T-helper 2 cell treated with Interferon-gamma antibody and Interleukin-4, amounts not matched to agents 5 μg/mL and 100 μg/mL, for 36 hours (primary cell): ENCODE measurements around the gene KPNA3.

Source experiments
- DNase-seq: peaks from one replicate; pipeline ENCODE4 v3.0.0; 2021; ENCODE audit warnings: low spot score
- H3K27ac Mint-ChIP-seq: one replicate; pipeline ENCODE4 v1.8.0; 2021; ENCODE audit warnings: mild to moderate bottlenecking, mixed read lengths
- H3K27me3 Mint-ChIP-seq: one replicate; pipeline ENCODE4 v1.8.0; 2021; ENCODE audit warnings: low read depth, mixed read lengths
- H3K36me3 Mint-ChIP-seq: one replicate; pipeline ENCODE4 v1.8.0; 2021; ENCODE audit warnings: low read depth, mixed read lengths
- H3K4me1 Mint-ChIP-seq: one replicate; pipeline ENCODE4 v1.8.0; 2021; ENCODE audit warnings: low read depth, mixed read lengths
- H3K4me3 Mint-ChIP-seq: one replicate; pipeline ENCODE4 v1.8.0; 2022; ENCODE audit warnings: mild to moderate bottlenecking, moderate library complexity, mixed read lengths
- H3K9me3 Mint-ChIP-seq: one replicate; pipeline ENCODE4 v1.8.0; 2021; ENCODE audit warnings: mixed read lengths

The KPNA3 gene

GRCh38 chr13:49664606-49665005 lies 127.9 kb downstream of the KPNA3 start:
- H3K27me3 Mint-ChIP-seq = no peaks in the 10 kb centered on the region
- DNase-seq = no peak
- no peak overlapping the region for H3K4me3 Mint-ChIP-seq
- H3K27ac Mint-ChIP-seq = no peak overlapping the region
- H3K36me3 Mint-ChIP-seq = peaks cover 31% of the 10 kb centered on the region
- no peaks in the 10 kb centered on the region for H3K4me1 Mint-ChIP-seq
- H3K9me3 Mint-ChIP-seq = no peaks in the 10 kb centered on the region

- no peak for DNase-seq
- Mint-ChIP-seq H3K36me3 (peaks cover 6% of the 10 kb centered on the region), H3K27me3 (no peaks in the 10 kb centered on the region), H3K27ac (no peak overlapping the region), H3K4me1 (no peaks in the 10 kb centered on the region), H3K4me3 (no peak overlapping the region), H3K9me3 (no peaks in the 10 kb centered on the region)
These were observed 135.2 kb downstream of the KPNA3 start for GRCh38 chr13:49657241-49657641.

GRCh38 chr13:49655906-49656305 lies 136.6 kb downstream of the KPNA3 start:
- Mint-ChIP-seq H3K27ac (no peak overlapping the region), H3K27me3 (no peaks in the 10 kb centered on the region), H3K4me3 (no peak overlapping the region), H3K4me1 (no peaks in the 10 kb centered on the region), H3K36me3 (peaks cover 6% of the 10 kb centered on the region), H3K9me3 (no peaks in the 10 kb centered on the region)
- DNase-seq = no peak

GRCh38 chr13:49654011-49654410 lies 138.5 kb downstream of the KPNA3 start:
- H3K4me3 Mint-ChIP-seq = no peak overlapping the region
- H3K27ac Mint-ChIP-seq = no peak overlapping the region
- H3K27me3 Mint-ChIP-seq = no peaks in the 10 kb centered on the region
- peaks cover 3% of the 10 kb centered on the region for H3K4me1 Mint-ChIP-seq
- no peaks in the 10 kb centered on the region for H3K9me3 Mint-ChIP-seq
- no peak for DNase-seq
- peaks cover 2% of the 10 kb centered on the region for H3K36me3 Mint-ChIP-seq

- Mint-ChIP-seq H3K27me3 (no peaks in the 10 kb centered on the region), H3K36me3 (peaks cover 2% of the 10 kb centered on the region), H3K9me3 (no peaks in the 10 kb centered on the region), H3K4me3 (no peak overlapping the region), H3K4me1 (peaks cover 3% of the 10 kb centered on the region), H3K27ac (no peak overlapping the region)
- no peak for DNase-seq
These were observed 139.0 kb downstream of the KPNA3 start for GRCh38 chr13:49653478-49653877.

GRCh38 chr13:49652355-49653305 lies 139.9 kb downstream of the KPNA3 start:
- Mint-ChIP-seq H3K4me1 (peaks cover 3% of the 10 kb centered on the region), H3K27ac (no peak overlapping the region), H3K4me3 (no peak overlapping the region), H3K27me3 (no peaks in the 10 kb centered on the region), H3K9me3 (no peaks in the 10 kb centered on the region), H3K36me3 (no peaks in the 10 kb centered on the region)
- DNase-seq = no peak

- DNase-seq = no peak
- Mint-ChIP-seq H3K9me3 (no peaks in the 10 kb centered on the region), H3K27me3 (no peaks in the 10 kb centered on the region), H3K27ac (no peak overlapping the region), H3K4me3 (no peak overlapping the region), H3K36me3 (no peaks in the 10 kb centered on the region), H3K4me1 (peaks cover 3% of the 10 kb centered on the region)
These were observed 140.7 kb downstream of the KPNA3 start for GRCh38 chr13:49651570-49652354.

- H3K4me3 Mint-ChIP-seq = no peak overlapping the region
- no peaks in the 10 kb centered on the region for H3K9me3 Mint-ChIP-seq
- no peaks in the 10 kb centered on the region for H3K27me3 Mint-ChIP-seq
- H3K36me3 Mint-ChIP-seq = no peaks in the 10 kb centered on the region
- no peak overlapping the region for H3K27ac Mint-ChIP-seq
- H3K4me1 Mint-ChIP-seq = peaks cover 8% of the 10 kb centered on the region
- DNase-seq = no peak
These were observed 142.5 kb downstream of the KPNA3 start for GRCh38 chr13:49649963-49650312.
